Medulla oblongata (tissue), 1 donor: ENCODE data around the gene ZNF334.

Experiments used
- DNase-seq: peaks from one replicate; pipeline ENCODE4 v3.0.0-alpha.2; 2015; ENCODE audit errors: extremely low spot score

Gene ZNF334

DNA sequence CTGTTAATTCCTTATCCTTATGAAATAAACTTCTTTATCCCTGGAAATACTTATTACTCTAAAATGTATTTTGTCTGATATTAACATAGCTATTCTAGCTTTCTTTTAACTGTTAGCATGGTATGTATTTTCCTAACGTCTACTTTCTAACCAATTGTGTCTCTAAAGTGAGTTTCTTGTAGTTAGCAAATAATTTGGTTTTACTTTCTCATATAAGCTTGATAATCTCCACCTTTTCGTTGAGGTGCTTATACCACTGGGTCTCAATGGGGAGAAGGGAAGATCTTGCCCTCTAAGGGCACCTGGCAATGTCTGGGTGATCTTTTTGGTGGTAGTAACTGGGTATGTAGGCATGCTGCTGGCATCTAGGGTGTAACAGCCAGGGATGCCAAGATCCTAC lies 25.7 kb downstream of the ZNF334 start:
- DNase-seq = no peak

DNA sequence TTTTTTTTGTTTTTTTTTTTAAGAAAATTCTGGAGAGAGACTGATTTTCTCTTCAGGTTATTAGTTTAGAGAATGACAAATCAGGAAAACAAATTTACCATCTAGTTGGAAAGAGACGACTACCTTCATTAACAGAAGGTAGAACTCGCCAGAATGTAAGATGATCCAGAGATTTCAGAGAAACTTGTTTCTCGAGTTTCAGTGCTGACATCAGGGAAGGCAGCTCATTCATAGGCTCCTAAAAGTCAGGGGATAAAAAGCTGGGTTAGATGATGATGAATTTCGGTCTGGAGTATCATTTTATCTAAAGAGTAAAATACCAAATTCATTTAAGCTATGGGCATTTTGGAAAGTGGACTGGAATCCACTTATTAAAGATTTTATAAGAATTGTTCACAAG lies 27.9 kb downstream of the ZNF334 start:
- DNase-seq = no peak

DNA sequence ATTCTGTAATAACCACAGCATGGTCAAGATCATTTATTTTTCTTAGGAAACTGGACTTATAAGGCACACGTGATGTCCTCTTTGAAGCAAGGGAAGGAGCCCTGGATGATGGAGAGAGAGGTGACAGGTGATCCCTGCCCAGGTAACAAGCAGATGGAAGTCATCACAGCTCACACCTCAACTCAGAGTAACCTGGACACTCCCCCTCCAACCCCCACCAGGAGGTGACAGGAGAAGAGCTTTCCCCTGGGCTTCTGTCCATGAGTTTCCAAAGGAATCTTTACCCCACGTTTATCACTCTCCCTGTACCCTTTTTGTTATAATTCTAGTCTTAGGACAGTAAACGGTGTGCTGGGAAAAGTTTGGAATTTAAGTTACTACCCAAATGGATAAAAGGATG lies 28.4 kb downstream of the ZNF334 start:
- no peak for DNase-seq

DNA sequence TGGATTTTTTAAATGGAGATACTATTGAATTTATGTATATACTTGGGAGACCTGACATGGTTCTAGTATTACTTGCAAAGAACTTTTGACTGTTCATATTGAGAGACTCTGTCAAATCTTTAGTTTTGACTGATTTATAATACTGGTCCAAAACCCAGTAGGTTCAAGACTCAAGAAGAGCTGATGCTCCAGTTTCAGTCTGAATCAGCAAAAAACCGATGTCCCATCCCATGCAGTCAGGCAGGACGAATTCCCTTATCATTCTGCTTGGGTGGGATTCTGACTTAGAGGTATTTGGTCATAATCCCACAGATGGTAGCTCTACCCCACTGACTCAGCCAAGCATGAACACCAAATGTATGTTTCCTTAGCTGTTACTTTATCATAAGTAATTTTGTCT lies 29.5 kb downstream of the ZNF334 start:
- DNase-seq = no peak

DNA sequence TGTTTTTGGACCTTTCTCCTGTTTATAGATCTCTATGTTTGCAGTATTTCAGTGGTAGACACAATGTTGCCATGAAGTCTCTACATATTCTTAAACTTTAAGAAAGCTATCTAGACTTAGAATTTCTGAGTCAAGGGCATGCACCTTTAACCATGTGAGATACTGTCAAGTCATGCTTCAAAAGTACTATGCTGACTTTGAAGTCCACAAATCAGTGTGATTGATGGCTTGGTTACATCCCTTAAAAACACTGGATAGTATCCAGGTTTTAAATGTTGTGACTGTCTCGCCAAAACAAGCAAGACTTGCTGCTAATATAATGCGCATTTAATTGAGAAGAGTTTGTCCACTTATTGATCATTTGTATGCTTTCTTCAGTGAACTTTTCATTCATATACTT lies 30.5 kb downstream of the ZNF334 start:
- DNase-seq = no peak

DNA sequence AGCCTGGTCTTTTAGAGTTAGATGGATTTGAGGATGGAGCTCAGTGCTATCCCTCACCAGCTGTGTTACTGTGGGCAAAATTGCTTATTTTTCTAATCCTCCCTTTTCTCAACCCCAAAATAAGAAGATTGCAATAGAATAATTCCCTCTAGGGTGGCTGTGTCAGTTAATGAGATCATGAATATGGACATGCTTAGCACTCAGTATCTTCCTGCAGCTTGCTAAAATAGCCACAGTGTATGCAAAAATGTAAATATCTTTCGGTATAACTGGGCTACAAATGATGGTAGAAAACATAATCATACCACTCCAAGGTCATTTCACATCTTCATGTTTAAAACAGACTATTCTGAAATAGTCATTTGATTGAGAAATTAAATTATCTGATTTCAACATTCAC lies 35.7 kb downstream of the ZNF334 start:
- no peak for DNase-seq

DNA sequence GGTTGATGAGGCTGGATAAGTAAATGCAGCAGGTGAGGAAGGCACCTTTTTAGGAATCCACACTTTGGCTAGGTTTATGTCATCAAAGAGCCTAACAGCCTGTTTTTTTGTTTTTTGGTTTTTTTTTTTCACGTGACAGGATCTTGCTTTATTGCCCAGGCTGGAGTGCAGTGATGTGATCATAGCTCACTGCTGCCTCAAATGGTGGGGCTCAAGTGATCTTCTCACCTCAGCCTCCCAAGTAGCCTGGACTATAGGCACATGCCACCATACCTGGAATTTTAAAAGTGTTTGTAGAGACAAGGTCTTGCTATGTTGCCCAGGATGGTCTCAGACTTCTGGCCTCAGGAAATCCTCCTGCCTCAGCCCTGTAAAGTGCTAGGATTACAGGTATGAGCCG lies 36.1 kb downstream of the ZNF334 start:
- no peak for DNase-seq

DNA sequence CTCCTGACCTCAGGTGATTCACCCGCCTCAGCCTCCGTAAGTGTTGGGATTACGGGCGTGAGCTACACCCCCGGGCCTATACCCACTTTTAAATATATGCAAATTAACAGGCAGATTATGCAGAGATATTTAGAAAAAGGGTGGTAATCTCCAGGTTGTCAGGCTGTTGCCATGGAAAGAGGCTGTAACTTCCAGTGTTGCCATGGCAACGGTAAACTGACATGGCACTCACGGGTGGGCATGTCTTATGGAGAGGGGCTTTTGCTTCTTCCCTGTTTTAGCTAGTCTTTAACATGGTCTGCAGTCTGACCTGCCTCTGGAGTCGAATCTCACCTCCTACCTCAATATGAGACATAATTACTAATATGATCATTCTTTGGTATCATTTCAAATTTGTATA lies 44.9 kb downstream of the ZNF334 start:
- no peak for DNase-seq

DNA sequence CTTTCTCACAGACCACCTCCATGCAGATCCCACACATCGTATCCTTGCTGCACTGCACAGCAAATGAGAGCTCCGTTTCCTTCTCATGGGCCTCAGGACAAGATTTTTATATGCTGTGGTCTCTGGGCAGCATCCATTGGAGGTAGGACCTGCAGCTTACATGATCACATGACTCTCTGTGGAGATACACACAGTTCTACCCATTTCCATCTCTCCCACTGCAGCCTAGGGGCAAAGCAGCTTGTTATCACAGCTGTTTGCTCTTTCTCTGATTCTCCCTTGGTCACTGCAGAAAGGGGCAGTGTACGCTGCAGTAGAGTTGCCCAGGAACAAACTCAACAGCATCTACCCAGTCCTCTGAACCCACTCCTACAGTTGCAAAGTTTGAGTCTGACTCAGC lies 48.9 kb downstream of the ZNF334 start:
- DNase-seq = no peak

DNA sequence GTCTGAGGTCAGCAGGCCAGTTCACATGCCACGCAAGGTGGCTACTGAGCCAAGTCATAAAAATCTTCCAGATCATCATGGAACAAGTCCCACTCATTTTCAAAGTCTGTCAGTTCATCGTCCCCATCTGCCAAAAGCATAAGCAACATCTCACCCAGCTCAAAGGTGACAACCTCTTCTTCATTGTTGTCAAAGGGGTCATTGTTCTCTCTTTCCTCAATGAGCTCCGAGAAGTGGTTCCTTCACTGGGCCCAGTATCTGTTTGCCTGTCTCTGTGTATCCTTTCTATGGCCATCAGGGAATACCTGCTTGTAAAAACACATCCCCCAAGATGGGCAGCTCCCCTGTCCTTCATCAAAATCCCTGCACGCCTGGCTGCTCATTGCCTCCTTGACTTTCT lies 49.5 kb downstream of the ZNF334 start:
- no peak for DNase-seq

DNA sequence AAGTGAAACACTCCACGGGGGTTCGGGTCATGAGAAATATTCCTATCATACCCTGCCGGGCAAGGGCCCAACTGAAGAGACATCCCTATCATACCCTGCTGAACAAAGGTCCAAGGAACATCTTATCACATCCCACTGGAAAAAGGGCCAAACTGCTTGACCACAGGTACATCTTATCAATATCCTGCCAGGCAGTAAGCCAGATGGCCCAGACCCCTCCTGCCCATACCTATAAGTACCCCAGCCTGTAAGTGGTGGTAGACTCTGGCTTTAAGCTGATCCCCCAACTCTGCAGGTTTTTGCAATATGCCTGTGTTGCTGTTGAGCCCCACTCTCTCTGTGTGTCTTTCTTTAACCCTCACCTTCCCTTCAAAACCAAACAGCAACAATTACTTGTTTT lies 51.6 kb downstream of the ZNF334 start:
- DNase-seq = no peak

DNA sequence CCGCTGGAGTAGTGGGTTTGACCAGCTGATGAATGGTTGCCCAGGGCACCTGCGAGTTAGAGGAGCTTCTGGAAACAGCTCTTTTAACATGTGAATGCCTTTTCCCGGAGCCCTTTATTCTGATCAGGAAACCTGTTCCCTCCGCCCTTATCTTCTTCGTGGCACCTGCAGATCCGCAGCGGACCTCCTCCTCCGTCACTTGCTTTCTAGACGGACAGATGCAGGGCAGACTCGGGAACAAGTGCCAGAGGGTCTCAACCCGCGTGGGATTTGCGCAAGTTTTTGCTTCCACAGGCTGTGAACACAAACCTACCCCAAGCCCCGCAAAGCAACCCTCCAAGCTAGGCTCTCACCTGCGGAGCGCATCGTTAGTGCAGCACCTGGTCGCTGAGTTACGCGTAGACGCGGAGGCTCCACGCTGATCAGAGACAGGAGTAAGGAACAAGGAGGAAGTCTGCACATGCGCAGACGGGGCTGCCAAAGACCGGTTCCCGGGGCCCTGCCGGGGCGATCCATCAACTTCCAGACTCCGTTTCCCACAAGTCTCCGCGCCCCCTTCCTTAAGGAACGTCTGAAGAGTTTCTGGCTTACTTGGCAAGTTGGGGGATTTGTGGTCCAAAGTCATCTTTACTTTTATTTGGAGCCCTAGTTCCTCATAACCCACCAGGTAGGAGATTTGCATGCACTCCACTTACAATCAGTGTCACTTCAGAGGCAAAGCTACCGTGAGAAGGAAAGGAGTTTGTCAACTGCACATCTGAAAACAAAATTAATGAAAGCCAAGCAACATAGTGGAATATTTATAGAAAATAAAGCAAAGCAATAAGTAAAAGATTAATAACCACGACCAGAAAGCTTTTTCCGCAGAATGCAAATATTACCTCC lies 54.3 kb downstream of the ZNF334 start:
- peak; percentile 46 for DNase-seq

DNA sequence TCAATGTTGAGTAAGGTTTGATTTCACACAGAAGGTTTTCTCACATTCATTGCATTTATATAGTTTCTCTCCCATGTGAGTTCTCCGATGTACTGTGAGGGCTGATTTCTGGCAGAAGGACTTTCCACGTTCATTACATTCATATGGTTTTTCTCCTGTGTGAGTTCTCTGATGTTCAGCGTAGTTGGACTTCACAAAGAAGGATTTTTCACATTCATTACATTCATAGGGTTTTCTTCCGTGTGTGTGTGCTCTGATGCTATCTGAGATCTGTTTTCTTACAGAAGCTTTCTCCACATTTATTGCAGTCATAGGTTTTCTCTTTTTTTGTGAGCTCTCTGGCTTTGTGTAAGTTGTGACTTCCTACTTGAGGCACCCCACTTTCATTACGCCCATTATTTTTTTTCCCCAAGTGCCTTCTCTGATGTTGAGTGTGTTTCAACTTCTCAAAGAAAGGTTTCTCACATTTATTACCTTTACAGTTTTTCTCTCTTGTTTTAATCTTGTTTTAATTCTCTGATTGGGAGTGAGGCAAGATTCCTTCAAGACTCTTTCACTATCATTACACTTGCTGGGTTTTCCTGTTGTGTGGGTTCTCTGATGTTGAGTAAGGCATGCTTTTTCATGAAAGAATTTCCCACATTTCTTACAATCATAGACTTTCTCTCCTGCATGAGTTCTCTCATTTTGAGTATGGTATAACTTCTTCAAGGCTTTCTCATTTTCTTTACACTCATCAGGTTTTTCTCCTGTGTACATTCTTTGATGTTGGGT lies 56.9 kb downstream of the ZNF334 start:
- DNase-seq = no peak

DNA sequence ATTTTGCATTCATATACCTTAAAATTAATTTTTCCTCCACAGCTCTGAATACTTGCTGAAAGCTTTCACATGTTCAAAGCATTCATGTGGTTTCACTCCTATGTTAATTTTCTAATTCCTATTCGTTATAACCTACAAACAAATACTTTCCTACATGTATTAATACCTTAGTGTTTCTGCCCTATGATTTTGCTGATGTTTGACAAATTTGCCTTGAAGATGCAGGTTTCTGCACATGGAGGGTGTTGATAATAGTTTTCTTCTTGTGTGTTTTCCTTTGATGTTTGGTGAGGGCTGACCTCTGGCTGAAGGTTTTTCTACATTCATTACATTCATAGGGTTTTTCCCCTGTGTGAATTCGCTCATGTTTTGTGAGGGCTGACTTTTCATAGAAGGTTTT lies 57.6 kb downstream of the ZNF334 start:
- no peak for DNase-seq
